H1 (cell line): ENCODE results near the gene TSPAN8.

Source experiments
- CREB1 ChIP-seq: IDR thresholded peaks from 2 replicates; pipeline ENCODE4 v1.6.1; 2012; ENCODE audit warnings: inconsistent platforms
- CTCF ChIP-seq, 3 experiments: IDR thresholded peaks; 1 replicate in 2 of 3; 2 replicates in 1 of 3; pipeline versions ENCODE4 v1.5.1 to v1.6.1; 2011; ENCODE audit warnings: low read length in 3 of 3, mild to moderate bottlenecking in 3 of 3, inconsistent platforms in 2 of 3, low read depth in 1 of 3, moderate library complexity in 1 of 3; ENCODE audit not compliant: insufficient read depth in 1 of 3; ENCODE audit errors: control extremely low read depth in 1 of 3
- EZH2 ChIP-seq: fragments of 200-600 bp; sonication (generic); IDR thresholded peaks from 2 replicates; pipeline ENCODE4 v1.7.1; 2012; ENCODE audit warnings: low read depth, mild to moderate bottlenecking, moderate library complexity, low read length, inconsistent platforms; ENCODE audit not compliant: severe bottlenecking
- GABPA ChIP-seq: IDR thresholded peaks from 2 replicates; pipeline ENCODE4 v1.6.1; 2011; ENCODE audit warnings: mild to moderate bottlenecking, low read length, moderate library complexity, borderline replicate concordance; ENCODE audit not compliant: insufficient read depth
- POLR2A ChIP-seq, 2 experiments: IDR thresholded peaks; 1 replicate in 1 of 2; 2 replicates in 1 of 2; pipeline ENCODE4 v1.6.1; 2011; ENCODE audit warnings: low read depth in 2 of 2, low read length in 2 of 2, mild to moderate bottlenecking in 2 of 2; ENCODE audit errors: control extremely low read depth in 1 of 2
- USF2 ChIP-seq: IDR thresholded peaks from 2 replicates; pipeline ENCODE4 v1.6.1; 2011; ENCODE audit warnings: low read length, improper control_type of control experiment
- YY1 ChIP-seq: IDR thresholded peaks from 2 replicates; pipeline ENCODE4 v1.6.1; 2011; ENCODE audit warnings: low read depth, mild to moderate bottlenecking, low read length

- no peak for TF ChIP-seq YY1
- no peak for TF ChIP-seq CTCF (IDR thresholded peaks at IDR 0.05; ENCODE audit: control extremely low read depth in 1 of 3, insufficient read depth in 1 of 3, low read depth in 1 of 3, low read length in 3 of 3)
- no peak for TF ChIP-seq POLR2A (IDR thresholded peaks at IDR 0.05; ENCODE audit: control extremely low read depth in 1 of 2, low read depth in 2 of 2, low read length in 2 of 2)
- no peak for TF ChIP-seq USF2
- no peak for TF ChIP-seq CREB1
- TF ChIP-seq EZH2 = no peak
- TF ChIP-seq GABPA = no peak
Measured at GRCh38 chr12:71201136-71201679, 43.4 kb upstream of the TSPAN8 start.
